GM10266 (cell line): Measurements from ENCODE around the gene TP63.

Source experiments
- DNase-seq: peaks from one replicate; pipeline ENCODE4 v3.0.0; 2012; ENCODE audit errors: extremely low spot score
- CTCF ChIP-seq: IDR thresholded peaks from 2 replicates; pipeline ENCODE4 v1.5.1; 2012; ENCODE audit warnings: mild to moderate bottlenecking, low read depth; ENCODE audit not compliant: control insufficient read depth, insufficient read depth; ENCODE audit errors: missing control alignments

Gene TP63

GRCh38 chr3:189927975-189928895 is 297.0 kb downstream of the TP63 start:
- no peak for DNase-seq
- TF ChIP-seq CTCF = no peak

GRCh38 chr3:189936201-189936945 is 305.2 kb downstream of the TP63 start:
- no peak for TF ChIP-seq CTCF
- DNase-seq = no peak

DNA sequence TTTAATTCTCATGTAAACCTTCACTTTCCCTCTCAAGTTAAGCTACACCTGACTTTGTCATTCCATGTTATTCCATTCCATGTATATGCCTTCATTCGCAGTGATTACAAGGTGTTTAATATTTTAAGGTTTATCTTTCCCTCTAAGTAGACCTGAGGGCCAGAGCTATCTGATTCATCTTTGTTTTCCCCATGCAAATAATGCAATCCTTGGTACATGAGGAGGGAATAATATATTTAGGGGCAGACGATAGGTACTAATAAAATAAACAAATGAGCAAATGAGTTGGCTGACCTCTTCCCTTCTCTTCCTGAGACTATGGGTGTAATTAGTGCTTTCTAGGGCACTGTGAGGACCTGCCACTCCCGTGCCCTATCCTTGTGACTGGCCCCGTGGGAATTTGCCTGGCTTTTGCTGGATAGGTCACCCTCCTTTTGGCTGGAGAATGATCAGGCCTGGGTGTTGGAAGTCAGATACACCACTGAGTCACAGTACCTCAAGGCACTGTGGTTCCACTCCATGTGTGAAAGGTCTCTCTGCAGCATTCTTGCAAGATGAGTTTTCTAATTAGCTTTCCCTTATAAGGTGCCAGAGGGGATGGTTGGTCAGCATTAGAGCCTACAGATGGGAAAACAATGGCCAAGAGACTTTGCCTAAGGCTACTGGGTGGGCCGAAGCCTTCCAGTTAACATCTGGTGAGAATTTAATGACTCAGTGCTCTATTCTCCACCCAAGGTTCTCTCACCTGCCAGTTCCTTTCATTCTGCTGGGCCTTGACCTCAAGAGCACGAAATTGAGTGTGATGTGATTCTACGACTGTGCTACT is 306.3 kb downstream of the TP63 start:
- no peak for DNase-seq

GRCh38 chr3:189941125-189941524 is 309.9 kb downstream of the TP63 start:
- TF ChIP-seq CTCF = no peak
- no peak for DNase-seq

More for the DNA sequence above, 306.3 kb downstream of the TP63 start:
- no peak for TF ChIP-seq CTCF

GRCh38 chr3:189941679-189942078 is 310.5 kb downstream of the TP63 start:
- DNase-seq = no peak
- no peak for TF ChIP-seq CTCF

DNA sequence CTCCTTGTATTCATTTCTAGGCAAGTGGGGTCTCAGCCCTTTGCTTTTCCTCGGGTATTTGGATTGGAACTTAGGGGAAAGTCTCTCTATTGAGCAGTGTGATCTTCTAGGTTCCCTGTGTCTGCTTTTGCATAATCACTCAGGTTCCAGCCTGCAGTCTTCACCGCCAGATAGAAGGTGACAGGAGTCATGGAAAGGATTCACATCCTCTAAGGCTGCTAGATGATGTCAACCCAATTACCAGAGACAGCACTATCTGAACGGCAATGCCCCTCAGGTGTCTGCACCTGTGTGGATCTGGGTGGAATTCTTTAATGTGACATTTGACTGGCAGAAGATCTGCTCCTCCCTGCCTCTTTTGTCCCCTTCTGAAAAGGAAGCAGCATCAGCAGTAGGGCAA is 311.8 kb downstream of the TP63 start:
- DNase-seq = no peak
- no peak for TF ChIP-seq CTCF
